ENCODE measurements around the gene KRT34. TPM values are rescaled to one million over a fixed set of nuclear protein-coding genes. Genes with fewer than 3 reads are reported as not detected.

KRT34 gene
- not detected in 2 replicates for total RNA-seq

DNA sequence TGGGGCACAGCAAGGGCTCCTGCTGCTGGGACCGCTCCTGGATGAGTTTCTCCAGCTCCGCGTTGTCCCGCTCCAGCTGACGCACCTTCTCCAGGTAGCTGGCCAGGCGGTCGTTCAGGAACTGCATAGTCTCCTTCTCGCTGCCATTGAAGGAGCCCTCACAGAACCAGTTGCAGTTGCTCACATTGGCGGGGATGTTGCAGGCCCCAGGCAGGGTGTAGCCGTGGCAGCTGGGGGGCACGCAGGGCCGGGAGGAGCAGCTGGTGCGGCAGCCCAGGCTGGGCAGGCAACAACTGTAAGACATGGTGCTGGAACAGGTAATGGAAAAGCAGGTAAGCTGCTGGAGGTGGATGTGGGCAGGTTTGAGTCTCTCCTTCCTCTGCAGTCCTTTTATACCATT is at the start of gene KRT34:
Gene KRT34, minus strand, starts transcription at position 364 of the 400 bp plus-strand sequence. Its CDS starts 60 bp downstream, at position 304.

DNA sequence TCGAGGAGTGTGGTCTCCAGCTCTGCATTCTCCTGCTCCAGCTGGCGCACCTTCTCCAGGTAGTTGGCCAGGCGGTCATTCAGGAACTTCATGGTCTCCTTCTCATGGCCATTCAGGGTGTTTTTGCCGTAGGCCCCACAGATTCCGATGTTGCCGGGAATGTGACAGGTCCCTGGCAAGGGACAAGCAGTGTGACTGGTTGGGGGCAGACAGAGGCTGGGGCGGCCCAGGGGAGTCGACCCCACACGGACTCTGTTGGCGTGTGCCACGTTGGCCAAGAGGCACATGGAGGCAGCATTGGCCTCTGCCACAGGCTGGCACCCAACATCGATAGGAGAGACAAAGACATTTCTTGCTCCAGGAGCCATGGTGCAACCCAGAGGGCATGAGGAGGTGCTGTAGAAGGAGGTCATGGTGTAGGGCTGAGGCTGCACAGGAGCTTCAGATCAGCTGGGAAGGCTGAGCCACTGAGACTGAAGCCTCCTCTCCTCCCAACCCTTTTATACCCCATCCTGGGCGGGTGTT is 42.1 kb upstream of the KRT34 start, which contains the start of gene KRT37:
Gene KRT37, minus strand, starts transcription at position 475 of the 525 bp plus-strand sequence. Its CDS starts 62 bp downstream, at position 413.

DNA sequence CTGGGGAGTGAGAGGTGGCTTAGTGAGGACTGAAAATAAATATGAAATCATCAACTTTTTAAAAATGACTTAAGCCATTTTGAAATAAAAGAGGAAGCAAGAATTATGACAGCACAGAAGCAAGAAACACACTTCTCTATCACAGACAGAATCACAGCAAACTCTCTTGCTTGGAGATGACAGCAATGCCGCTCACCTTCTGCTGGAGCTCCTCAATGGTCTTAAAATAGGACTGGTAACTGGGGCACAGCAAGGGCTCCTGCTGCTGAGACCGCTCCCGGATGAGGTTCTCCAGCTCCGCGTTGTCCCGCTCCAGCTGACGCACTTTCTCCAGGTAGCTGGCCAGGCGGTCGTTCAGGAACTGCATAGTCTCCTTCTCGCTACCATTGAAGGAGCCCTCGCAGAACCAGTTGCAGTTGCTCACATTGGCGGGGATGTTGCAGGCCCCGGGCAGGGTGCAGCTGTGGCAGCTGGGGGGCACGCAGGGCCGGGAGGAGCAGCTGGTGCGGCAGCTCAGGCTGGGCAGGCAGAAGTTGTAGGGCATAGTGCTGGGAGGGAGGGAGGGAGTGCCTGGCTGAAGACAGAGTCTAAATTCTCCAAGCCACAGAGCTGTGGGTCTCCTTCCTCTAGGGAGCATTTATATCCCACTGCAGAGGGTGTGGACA is 15.0 kb upstream of the KRT34 start, which contains the start of gene KRT31:
Gene KRT31, minus strand, starts transcription at position 613 of the 665 bp plus-strand sequence. Its CDS starts 69 bp downstream, at position 544.

DNA sequence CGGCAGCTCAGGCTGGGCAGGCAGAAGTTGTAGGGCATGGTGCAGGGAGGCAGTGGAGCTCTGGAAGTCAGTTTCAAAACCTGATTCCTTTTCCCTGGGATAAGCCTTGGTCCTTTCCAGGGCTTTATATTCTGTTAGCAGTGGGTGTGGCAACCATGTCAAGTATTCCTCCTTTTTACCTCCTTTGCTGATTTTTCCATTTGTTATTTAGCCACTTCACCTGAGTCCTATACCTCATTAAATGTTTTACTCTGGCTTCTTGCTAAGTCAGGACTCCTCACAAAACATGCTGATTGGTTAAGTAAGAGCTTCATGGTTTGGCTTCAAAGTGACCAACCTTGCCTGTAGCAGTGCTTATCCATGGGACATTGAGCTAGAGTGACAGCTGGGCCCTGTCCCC is 12.4 kb downstream of the KRT34 start, which contains the start of gene KRT33B:
Gene KRT33B, minus strand, starts transcription at position 101 of the 400 bp plus-strand sequence. Its CDS starts 63 bp downstream, at position 38.

DNA sequence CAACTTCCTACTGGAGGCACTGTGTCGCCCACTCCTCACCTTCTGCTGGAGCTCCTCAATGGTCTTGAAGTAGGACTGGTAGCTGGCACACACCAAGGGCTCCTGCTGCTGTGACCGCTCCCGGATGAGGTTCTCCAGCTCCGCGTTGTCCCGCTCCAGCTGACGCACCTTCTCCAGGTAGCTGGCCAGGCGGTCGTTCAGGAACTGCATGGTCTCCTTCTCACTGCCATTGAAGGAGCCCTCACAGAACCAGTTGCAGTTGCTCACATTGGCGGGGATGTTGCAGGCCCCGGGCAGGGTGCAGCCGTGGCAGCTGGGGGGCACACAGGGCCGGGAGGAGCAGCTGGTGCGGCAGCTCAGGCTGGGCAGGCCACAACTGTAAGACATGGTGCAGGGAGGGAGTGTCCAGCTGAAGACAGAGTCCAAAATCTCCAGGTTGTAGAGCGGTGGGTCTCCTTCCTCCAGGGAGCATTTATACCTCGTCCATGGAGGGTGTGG is 31.7 kb downstream of the KRT34 start, which contains the start of gene KRT33A:
Gene KRT33A, minus strand, starts transcription at position 448 of the 498 bp plus-strand sequence. Its CDS starts 61 bp downstream, at position 387.

Other genes starting within 250 kb of the KRT34 start
- gene KRTAP4-6, start 241.8 kb downstream of the KRT34 start, total RNA-seq: not detected in 2 replicates
- gene KRTAP4-5, start 232.5 kb downstream of the KRT34 start, total RNA-seq: not detected in 2 replicates
- not detected in 2 replicates for gene KRTAP4-4, start 221.6 kb downstream of the KRT34 start, total RNA-seq
- gene KRTAP4-3, start 214.1 kb downstream of the KRT34 start, total RNA-seq: not detected in 2 replicates
- not detected in 2 replicates for gene KRTAP4-2, start 204.1 kb downstream of the KRT34 start, total RNA-seq
- gene KRTAP4-1, start 197.4 kb downstream of the KRT34 start, total RNA-seq: not detected in 2 replicates
- not detected in 2 replicates for gene KRTAP9-1, start 192.4 kb downstream of the KRT34 start, total RNA-seq
- gene KRTAP9-2, start 155.7 kb downstream of the KRT34 start, total RNA-seq: not detected in 2 replicates
- not detected in 2 replicates for gene KRTAP9-3, start 149.9 kb downstream of the KRT34 start, total RNA-seq
- not detected in 2 replicates for gene KRTAP9-8, start 144.3 kb downstream of the KRT34 start, total RNA-seq
- gene KRTAP9-4, start 132.6 kb downstream of the KRT34 start, total RNA-seq: not detected in 2 replicates
- gene KRTAP9-9, start 126.9 kb downstream of the KRT34 start, total RNA-seq: not detected in 2 replicates
- gene KRTAP9-6, start 116.9 kb downstream of the KRT34 start, total RNA-seq: not detected in 2 replicates
- gene KRTAP9-7, start 106.6 kb downstream of the KRT34 start, total RNA-seq: not detected in 2 replicates
- gene KRTAP29-1, start 79.5 kb downstream of the KRT34 start, total RNA-seq: not detected in 2 replicates
- not detected in 2 replicates for gene KRTAP16-1, start 73.0 kb downstream of the KRT34 start, total RNA-seq
- not detected in 2 replicates for gene KRTAP17-1, start 66.6 kb downstream of the KRT34 start, total RNA-seq
- gene KRT33A, start 31.5 kb downstream of the KRT34 start, total RNA-seq: not detected in 2 replicates
- gene KRT33B, start 12.5 kb downstream of the KRT34 start, total RNA-seq: not detected in 2 replicates
- gene KRT31, start 15.3 kb upstream of the KRT34 start, total RNA-seq: not detected in 2 replicates
- gene KRT37, start 42.3 kb upstream of the KRT34 start, total RNA-seq: not detected in 2 replicates
- gene KRT38, start 58.7 kb upstream of the KRT34 start, total RNA-seq: not detected in 2 replicates
- gene KRT32, start 85.1 kb upstream of the KRT34 start, total RNA-seq: not detected in 2 replicates
- gene KRT35, start 98.8 kb upstream of the KRT34 start, total RNA-seq: not detected in 2 replicates
- gene KRT36, start 107.6 kb upstream of the KRT34 start, total RNA-seq: not detected in 2 replicates
- not detected in 2 replicates for gene KRT13, start 123.3 kb upstream of the KRT34 start, total RNA-seq
- not detected in 2 replicates for gene KRT15, start 136.6 kb upstream of the KRT34 start, total RNA-seq
- 33.3 and 57.3 TPM in 2 replicates for gene KRT19, start 146.0 kb upstream of the KRT34 start, total RNA-seq
- gene KRT9, start 189.8 kb upstream of the KRT34 start, total RNA-seq: not detected in 2 replicates
- 0.12 and 0.26 TPM in 2 replicates for gene KRT14, start 204.6 kb upstream of the KRT34 start, total RNA-seq
- gene KRT16, start 230.5 kb upstream of the KRT34 start, total RNA-seq: 0.17 TPM in 1 of 2 replicates, not detected in the other
- gene KRT17, start 242.3 kb upstream of the KRT34 start, total RNA-seq: 2.5 TPM in 1 of 2 replicates, not detected in the other